Upper lobe of left lung (tissue), 6 donors: Measurements from ENCODE around the gene PLCH2. TPM values are rescaled to one million over a fixed set of nuclear protein-coding genes. Genes with fewer than 3 reads are reported as not detected.

ENCODE experiments used
- ATAC-seq, 2 donors: fragments of 200-7000 bp; cut with Tn5 transposase; one replicate each; pipeline ENCODE4 v1.9.1; 2022; ENCODE audit warnings: mild to moderate bottlenecking in 2 of 2, moderate library complexity in 2 of 2; ENCODE audit not compliant: low FRiP score in 2 of 2
- DNase-seq, 2 donors: peaks; one replicate each; pipeline ENCODE4 v3.0.0-alpha.2; 2019 to 2020
- H3K27ac ChIP-seq, 4 donors: fragments of 200-600 bp; sonication (generic); one replicate each; pipeline ENCODE4 v1.5.1; 2016 to 2019
- H3K27me3 ChIP-seq, 4 donors: fragments of 200-600 bp; sonication (generic); one replicate each; pipeline ENCODE4 v1.5.1; 2017 to 2019
- H3K36me3 ChIP-seq, 4 donors: fragments of 200-600 bp; sonication (generic); one replicate each; pipeline ENCODE4 v1.5.1; 2016 to 2019
- H3K4me1 ChIP-seq, 4 donors: fragments of 200-600 bp; sonication (generic); one replicate each; pipeline ENCODE4 v1.5.1; 2018 to 2019
- H3K4me3 ChIP-seq, 4 donors: fragments of 200-600 bp; sonication (generic); one replicate each; pipeline ENCODE4 v1.5.1; 2017 to 2019; ENCODE audit warnings: mild to moderate bottlenecking in 2 of 4, moderate library complexity in 1 of 4
- H3K9me3 ChIP-seq, 4 donors: fragments of 200-600 bp; sonication (generic); one replicate each; pipeline ENCODE4 v1.5.1; 2018 to 2019
- CTCF ChIP-seq, 6 experiments: fragments of 450-650 bp in 4 of 6; fragments of 200-600 bp in 2 of 6; sonication (generic) in 2 of 6; IDR thresholded peaks; one replicate each; pipeline ENCODE4 v1.5.1; 2016 to 2019; ENCODE audit warnings: antibody characterized with exemption in 6 of 6
- EP300 ChIP-seq, 4 donors: sonication (generic); formaldehyde crosslinking; IDR thresholded peaks; one replicate each; pipeline ENCODE4 v1.5.1; 2017; ENCODE audit warnings: antibody characterized with exemption in 4 of 4, control low read depth in 2 of 4
- POLR2A ChIP-seq, 4 donors: fragments of 450-650 bp; IDR thresholded peaks; one replicate each; pipeline ENCODE4 v1.5.1; 2016 to 2017; ENCODE audit warnings: antibody characterized with exemption in 4 of 4, mild to moderate bottlenecking in 2 of 4
- POLR2AphosphoS5 ChIP-seq, 2 donors: sonication (generic); formaldehyde crosslinking; IDR thresholded peaks; one replicate each; pipeline ENCODE4 v1.5.1; 2017; ENCODE audit warnings: antibody characterized with exemption in 2 of 2
- WGBS, 2 donors: methylation state at CpG; one replicate each; pipeline ENCODE4 v1.1.5; 2017 to 2018; 5-methylcytosine and 5-hydroxymethylcytosine counted together
- total RNA-seq, 6 donors: library from RNA; depleted of rRNA in 4 of 6; stranded (reverse); fragments of >200 nt in 4 of 6; gene quantifications; one replicate each; pipeline versions ENCODE4 v1.1.0 to v1.2.1, GENCODE V29; 2016 to 2021
- donor health status: DM: no; HTN: no; CAD: no; lungs with moderate emphysema.
- donor health status: DM: no; HTN: yes; CAD: no; lungs with severe emphysema.

The PLCH2 gene
- total RNA-seq, 6 donors from 2014 or later: 1.5 to 7.3 (median 3.4) TPM

DNA sequence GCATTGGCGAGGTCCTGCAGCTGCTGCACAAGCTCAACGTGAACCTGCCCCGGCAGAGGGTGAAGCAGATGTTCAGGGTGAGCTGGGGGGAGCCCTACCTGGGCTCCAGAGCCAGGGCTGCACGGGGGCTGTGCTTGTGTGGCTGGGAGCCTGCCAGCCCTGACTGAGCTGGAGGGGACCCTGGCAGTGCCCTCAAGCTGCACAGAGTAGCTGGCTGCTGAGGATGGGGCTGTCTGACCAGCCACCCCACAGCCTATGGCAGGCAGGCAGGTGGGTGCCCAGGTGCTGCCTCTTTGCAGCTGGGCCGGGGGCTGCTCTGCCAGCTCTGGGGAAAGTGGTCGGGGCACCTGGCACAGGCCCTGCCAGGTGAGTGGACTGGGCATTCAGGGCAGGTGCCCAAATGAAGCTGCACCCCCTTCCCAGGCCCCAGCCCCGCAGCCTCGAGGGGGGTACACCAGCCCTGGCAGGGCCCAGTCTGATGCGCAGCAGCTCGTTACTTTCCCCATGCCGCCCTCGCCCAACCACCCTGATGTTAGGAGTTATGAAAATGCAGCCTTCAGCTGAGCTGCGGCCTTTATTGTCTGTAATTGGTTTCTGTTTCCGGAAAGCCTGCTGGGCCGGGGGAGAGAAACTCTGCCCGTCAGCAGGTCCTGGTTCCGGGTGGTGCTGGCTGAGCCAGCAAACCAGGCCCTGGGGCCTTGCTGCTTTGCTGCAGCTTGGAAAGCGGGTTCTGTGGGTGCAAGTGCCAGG is 4.3 kb downstream of the PLCH2 start:
- H3K36me3 ChIP-seq: no peaks in the 10 kb centered on the region
- TF ChIP-seq CTCF (IDR thresholded peaks at IDR 0.05) (no peak), POLR2A (IDR thresholded peaks at IDR 0.05) (no peak), POLR2AphosphoS5 (IDR thresholded peaks at IDR 0.05) (no peak), EP300 (IDR thresholded peaks at IDR 0.05) (no peak)
- no peaks in the 10 kb centered on the region for H3K4me1 ChIP-seq
- ATAC-seq (no peak), DNase-seq (no peak)
- H3K27ac ChIP-seq: no peak overlapping the region
- 60 to 86% methylated on average over 1 to 17 of the region's 18 CpGs for WGBS, 2 donors
- H3K4me3 ChIP-seq: no peak overlapping the region
- no peaks in the 10 kb centered on the region for H3K27me3 ChIP-seq
- no peaks in the 10 kb centered on the region for H3K9me3 ChIP-seq

DNA sequence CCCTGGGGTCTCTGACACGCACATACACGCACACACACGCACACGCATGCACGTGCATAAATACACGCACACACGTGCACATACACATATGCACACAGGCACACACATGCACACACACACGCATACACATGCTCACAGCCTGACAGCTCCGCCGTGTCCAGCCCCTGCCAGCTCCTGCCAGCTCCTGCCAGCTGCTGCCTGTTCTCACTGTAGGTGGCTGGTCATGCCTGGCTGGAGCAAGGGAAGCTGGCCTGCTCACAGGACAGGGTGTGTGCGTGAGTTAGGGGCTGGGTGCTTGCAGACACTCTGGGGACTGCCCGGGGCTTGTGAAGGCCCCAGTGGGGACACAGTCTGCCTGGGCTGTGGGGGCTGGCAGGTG is 4.9 kb downstream of the PLCH2 start:
- Histone ChIP-seq H3K27ac (no peak overlapping the region), H3K4me1 (no peaks in the 10 kb centered on the region), H3K9me3 (no peaks in the 10 kb centered on the region), H3K27me3 (no peaks in the 10 kb centered on the region), H3K4me3 (no peak overlapping the region), H3K36me3 (no peaks in the 10 kb centered on the region)
- ATAC-seq (no peak), DNase-seq (no peak)
- 90 to 94% methylated on average over 10 to 12 of the region's 12 CpGs for WGBS, 2 donors
- no peak for TF ChIP-seq POLR2AphosphoS5 (IDR thresholded peaks at IDR 0.05)
- TF ChIP-seq EP300 (IDR thresholded peaks at IDR 0.05): no peak
- TF ChIP-seq POLR2A (IDR thresholded peaks at IDR 0.05): no peak
- TF ChIP-seq CTCF (IDR thresholded peaks at IDR 0.05): no peak

DNA sequence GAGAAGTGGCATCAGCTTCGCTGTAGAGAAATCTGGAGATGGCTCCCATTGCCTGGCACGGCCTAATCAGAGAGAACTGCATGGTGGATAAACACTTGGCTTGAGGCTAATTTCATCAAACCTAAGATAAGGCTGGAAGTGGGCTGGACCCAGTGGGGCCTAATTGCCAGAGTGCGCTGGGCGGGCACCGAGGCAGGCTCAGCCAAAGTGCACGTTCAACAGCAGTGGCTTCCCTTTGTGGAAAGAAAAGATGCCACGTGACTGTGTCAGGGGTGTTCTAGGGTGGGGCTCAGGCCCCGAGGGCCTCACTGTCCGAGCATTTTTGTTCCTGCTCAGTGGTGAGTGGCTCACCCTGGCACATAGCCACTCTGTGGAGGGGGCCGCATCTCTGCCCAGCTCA is 5.8 kb downstream of the PLCH2 start:
- DNase-seq (no peak), ATAC-seq (no peak)
- H3K27ac ChIP-seq: no peak overlapping the region
- H3K4me1 ChIP-seq: no peaks in the 10 kb centered on the region
- H3K36me3 ChIP-seq: no peaks in the 10 kb centered on the region
- no peaks in the 10 kb centered on the region for H3K27me3 ChIP-seq
- WGBS, 2 donors: 69 to 70% methylated on average over 9 to 10 of the region's 10 CpGs
- no peaks in the 10 kb centered on the region for H3K9me3 ChIP-seq
- no peak for TF ChIP-seq POLR2A (IDR thresholded peaks at IDR 0.05)
- no peak for TF ChIP-seq POLR2AphosphoS5 (IDR thresholded peaks at IDR 0.05)
- no peak overlapping the region for H3K4me3 ChIP-seq

- no peak overlapping the region for H3K4me3 ChIP-seq
- 88% methylated on average over 7 of the region's 11 CpGs; no CpG with 5 or more reads in 1 of the 2 donors for WGBS, 2 donors
- H3K27ac ChIP-seq: no peak overlapping the region
- H3K36me3 ChIP-seq: no peaks in the 10 kb centered on the region
- no peaks in the 10 kb centered on the region for H3K9me3 ChIP-seq
- no peak for DNase-seq
- no peaks in the 10 kb centered on the region for H3K27me3 ChIP-seq
- ATAC-seq: no peak
- no peaks in the 10 kb centered on the region for H3K4me1 ChIP-seq
- no peak for TF ChIP-seq POLR2A (IDR thresholded peaks at IDR 0.05)
- TF ChIP-seq EP300 (IDR thresholded peaks at IDR 0.05): no peak
- no peak for TF ChIP-seq CTCF (IDR thresholded peaks at IDR 0.05)
- TF ChIP-seq POLR2AphosphoS5 (IDR thresholded peaks at IDR 0.05): no peak
These were observed 6.5 kb downstream of the PLCH2 start for GRCh38 chr1:2482588-2482987.

- 84 to 100% methylated on average over 3 to 13 of the region's 13 CpGs for WGBS, 2 donors
- H3K36me3 ChIP-seq: no peaks in the 10 kb centered on the region
- H3K9me3 ChIP-seq: peaks cover 0 to under 1% (median 0%) of the 10 kb centered on the region in 4 donors
- H3K4me1 ChIP-seq: no peaks in the 10 kb centered on the region
- DNase-seq (no peak), ATAC-seq (no peak)
- H3K27ac ChIP-seq: no peak overlapping the region
- H3K4me3 ChIP-seq: no peak overlapping the region
- no peak for TF ChIP-seq POLR2AphosphoS5 (IDR thresholded peaks at IDR 0.05)
- TF ChIP-seq CTCF (IDR thresholded peaks at IDR 0.05): no peak
- TF ChIP-seq EP300 (IDR thresholded peaks at IDR 0.05): no peak
- no peak for TF ChIP-seq POLR2A (IDR thresholded peaks at IDR 0.05)
- no peaks in the 10 kb centered on the region for H3K27me3 ChIP-seq
These were observed 6.9 kb downstream of the PLCH2 start for GRCh38 chr1:2483026-2483425.
